Mammary epithelial cell (primary cell): ENCODE results near the gene ITGA5.

ENCODE experiments used
- CTCF ChIP-seq, 2 donors: IDR thresholded peaks in 1 of 2; conservative IDR thresholded peaks in 1 of 2; 2 replicates each; pipeline ENCODE4 v1.5.1; 2011 to 2012; ENCODE audit warnings: inconsistent platforms in 2 of 2, low read length in 2 of 2, mild to moderate bottlenecking in 2 of 2, control low read depth in 1 of 2, low read depth in 1 of 2; ENCODE audit not compliant: insufficient read depth in 1 of 2; ENCODE audit errors: extremely low read depth in 1 of 2
- EZH2 ChIP-seq: IDR thresholded peaks from 2 replicates; pipeline ENCODE4 v1.6.1; 2012; ENCODE audit warnings: low read length, inconsistent platforms, borderline replicate concordance

DNA sequence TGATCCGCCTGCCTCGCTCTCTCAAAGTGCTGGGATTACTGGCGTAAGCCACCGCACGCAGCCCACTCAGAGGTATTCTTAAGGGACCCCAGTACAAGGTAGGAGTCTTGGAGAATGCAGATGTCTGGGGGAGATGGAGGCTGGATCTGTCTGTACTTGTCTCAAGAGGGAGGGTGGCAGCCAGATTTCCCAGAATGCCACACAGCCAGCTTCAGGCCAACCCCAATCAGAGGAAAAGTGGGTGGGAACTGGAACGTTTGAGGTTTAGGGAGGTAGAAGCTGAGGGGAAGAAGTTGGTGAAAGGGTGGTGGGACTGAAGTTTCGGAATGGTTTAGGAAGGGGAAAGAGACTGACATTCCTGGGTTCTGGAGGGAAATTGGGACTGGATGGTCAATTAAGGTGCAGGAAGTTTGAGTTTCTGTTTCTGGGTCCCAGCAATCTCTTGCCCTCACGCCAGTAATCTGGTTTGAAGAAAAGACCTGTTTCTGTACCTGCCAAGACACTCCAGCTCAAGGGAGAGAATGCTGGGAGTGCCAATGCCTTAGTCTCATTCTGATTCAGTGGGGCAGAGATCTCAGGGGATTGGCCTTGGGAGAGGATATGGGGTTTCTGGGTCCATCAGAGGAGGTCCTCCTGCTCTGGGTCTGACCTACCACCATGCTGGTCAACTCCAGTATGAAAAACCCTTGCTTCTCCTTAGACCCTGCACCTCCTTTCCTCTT, 26.4 kb downstream of the ITGA5 start:
- TF ChIP-seq CTCF (conservative IDR thresholded peaks at IDR 0.05 in 1 of 2, IDR thresholded peaks at IDR 0.05 in 1 of 2; ENCODE audit: extremely low read depth in 1 of 2, insufficient read depth in 1 of 2, low read depth in 1 of 2, low read length in 2 of 2) (no peak), EZH2 (no peak)
